ENCODE data around the gene GABRR1.
"Not testable (repeated sequence)": the region's sequence is repeated elsewhere in the genome, so short reads cannot be mapped to it uniquely, and the experiment has no call there.

Gene GABRR1

GRCh38 chr6:89217299-89217910 is at the start of gene GABRR1:
Gene GABRR1, minus strand, starts transcription at chr6:89217358. Its CDS starts 36 bp downstream, at chr6:89217322.
- DNase-seq = no peak

- no peak for DNase-seq
Measured at GRCh38 chr6:89264296-89264695, 47.1 kb upstream of the GABRR1 start.

GRCh38 chr6:89260832-89261231 is 43.7 kb upstream of the GABRR1 start:
- peak; percentile 51 for DNase-seq

- DNase-seq = peak; percentile 22
Measured at GRCh38 chr6:89260310-89260709, 43.2 kb upstream of the GABRR1 start.

GRCh38 chr6:89258912-89259311 is 41.8 kb upstream of the GABRR1 start:
- DNase-seq = no peak

- no peak for DNase-seq
Measured at GRCh38 chr6:89257781-89258180, 40.6 kb upstream of the GABRR1 start.

GRCh38 chr6:89257346-89257745 is 40.2 kb upstream of the GABRR1 start:
- DNase-seq = no peak

GRCh38 chr6:89255417-89255816 is 38.3 kb upstream of the GABRR1 start:
- DNase-seq = no peak

GRCh38 chr6:89254569-89254968 is 37.4 kb upstream of the GABRR1 start:
- no peak for DNase-seq

- no peak for DNase-seq
Measured at GRCh38 chr6:89252907-89253306, 35.7 kb upstream of the GABRR1 start.

- DNase-seq = no peak
Measured at GRCh38 chr6:89251976-89252375, 34.8 kb upstream of the GABRR1 start.

- no peak for DNase-seq
Measured at GRCh38 chr6:89251170-89251569, 34.0 kb upstream of the GABRR1 start.

GRCh38 chr6:89250239-89250638 is 33.1 kb upstream of the GABRR1 start:
- DNase-seq = no peak

GRCh38 chr6:89244241-89244985 is 27.3 kb upstream of the GABRR1 start:
- no peak for DNase-seq

GRCh38 chr6:89243331-89243629 is 26.1 kb upstream of the GABRR1 start:
- no peak for DNase-seq

- DNase-seq = no peak
Measured at GRCh38 chr6:89242574-89243330, 25.6 kb upstream of the GABRR1 start.

GRCh38 chr6:89239338-89239737 is 22.2 kb upstream of the GABRR1 start:
- no peak for DNase-seq

GRCh38 chr6:89237158-89237557 is 20.0 kb upstream of the GABRR1 start:
- DNase-seq = no peak

- not testable (repeated sequence) for DNase-seq
Measured at GRCh38 chr6:89233605-89234004, 16.4 kb upstream of the GABRR1 start.

- no peak for DNase-seq
Measured at GRCh38 chr6:89222712-89223039, 5.5 kb upstream of the GABRR1 start.

- DNase-seq = no peak
Measured at GRCh38 chr6:89221971-89222711, 5.0 kb upstream of the GABRR1 start.

GRCh38 chr6:89221129-89221528 is 4.0 kb upstream of the GABRR1 start:
- DNase-seq = no peak

GRCh38 chr6:89216411-89216810 is 747 bp downstream of the GABRR1 start:
- DNase-seq = no peak

- DNase-seq = no peak
Measured at GRCh38 chr6:89215391-89215790, 1.8 kb downstream of the GABRR1 start.

Data from NCI-H2171 (cell line).